ENCODE data around the gene XRCC5.

XRCC5 gene

DNA sequence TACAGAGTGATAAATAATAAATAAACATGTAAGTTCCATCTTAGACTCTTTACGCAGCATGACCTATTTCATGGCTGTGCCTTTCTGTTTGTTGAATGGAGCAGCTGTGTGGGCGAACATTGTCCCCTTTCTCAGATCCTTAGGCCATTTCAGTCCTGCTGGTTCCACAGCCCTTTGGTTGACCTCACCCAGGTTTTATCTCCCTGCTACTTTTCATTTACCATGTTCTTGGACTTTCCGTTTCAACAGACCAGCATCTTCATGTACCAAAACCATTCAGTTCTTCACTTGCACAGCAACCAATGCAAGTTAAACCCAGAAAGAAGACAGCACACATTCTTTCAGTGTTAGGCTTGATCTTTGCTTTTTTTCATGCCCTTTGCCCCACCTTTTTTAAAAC lies 83.8 kb downstream of the XRCC5 start:
- TF ChIP-seq CTCF (IDR thresholded peaks at IDR 0.05) = no peak

GRCh38 chr2:216194013-216194412 lies 84.9 kb downstream of the XRCC5 start:
- no peak for TF ChIP-seq CTCF (IDR thresholded peaks at IDR 0.05)

DNA sequence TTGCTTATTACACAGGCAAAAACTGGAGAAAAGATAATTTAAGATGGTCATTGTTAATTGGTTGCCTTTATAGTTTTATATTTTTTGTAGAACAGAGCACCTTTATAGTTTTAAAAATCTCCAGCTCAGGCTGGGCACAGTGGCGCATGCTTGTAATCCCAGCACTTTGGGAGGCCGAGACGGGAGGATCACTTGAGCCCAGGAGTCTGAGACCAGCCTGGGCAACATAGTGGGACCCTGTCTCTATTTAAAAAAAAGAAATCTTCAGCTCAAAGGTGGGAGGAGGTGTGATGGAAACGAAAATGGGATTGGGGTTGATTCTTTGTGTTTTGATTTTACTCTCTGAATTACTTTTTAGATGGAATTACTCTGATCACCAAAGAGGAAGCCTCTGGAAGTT lies 85.4 kb downstream of the XRCC5 start:
- TF ChIP-seq CTCF (IDR thresholded peaks at IDR 0.05) = no peak

DNA sequence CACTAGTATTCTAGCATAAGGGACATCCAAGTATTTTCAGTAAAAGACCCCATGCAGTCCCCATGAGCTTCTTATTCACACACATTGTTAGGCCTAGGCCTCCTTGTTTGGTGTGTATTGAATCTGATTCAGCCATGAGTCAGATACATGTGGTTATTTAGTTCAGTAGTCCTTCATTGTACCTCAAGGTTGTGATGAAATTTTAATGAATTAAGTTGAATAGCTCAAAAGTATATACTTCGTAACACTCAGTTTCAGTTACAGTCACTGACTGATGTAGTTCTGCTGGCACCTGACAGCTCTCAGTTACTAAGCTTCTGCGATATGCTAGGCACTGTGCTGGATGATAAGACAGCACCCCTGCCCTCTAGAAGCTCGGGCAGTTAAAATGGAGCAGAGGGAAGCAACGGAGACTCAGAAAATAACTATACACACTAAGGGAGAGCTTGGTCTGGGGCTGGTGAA lies 86.4 kb downstream of the XRCC5 start:
- no peak for TF ChIP-seq CTCF (IDR thresholded peaks at IDR 0.05)

DNA sequence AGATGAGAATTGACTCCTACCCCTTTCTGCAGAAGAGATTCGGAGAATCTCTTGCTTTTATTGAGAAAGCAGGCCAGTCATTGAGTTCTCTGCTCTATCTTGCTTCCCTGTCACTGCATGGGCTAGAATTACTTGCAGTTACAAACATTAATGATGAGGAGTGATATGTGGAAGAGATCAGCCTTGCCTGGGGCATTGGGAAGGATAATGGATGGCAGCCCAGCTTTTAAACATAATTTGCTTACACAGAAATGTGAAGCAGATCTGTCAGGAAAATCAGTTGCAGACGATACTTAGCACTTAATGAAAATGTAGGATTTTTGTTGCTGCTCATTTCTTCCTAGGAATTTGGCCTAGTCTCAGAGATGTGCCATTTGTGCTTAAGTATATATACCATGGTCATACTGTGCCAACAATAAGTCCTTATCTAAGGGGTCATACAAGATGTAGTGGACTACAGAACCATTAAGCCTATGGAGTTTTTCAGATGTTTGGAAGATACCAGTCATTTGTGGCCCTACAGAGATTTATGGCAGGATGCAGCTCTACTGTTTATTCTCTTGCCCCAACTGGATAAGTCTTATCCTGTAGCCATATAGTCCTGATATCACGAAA lies 92.7 kb downstream of the XRCC5 start:
- TF ChIP-seq CTCF (IDR thresholded peaks at IDR 0.05) = no peak

DNA sequence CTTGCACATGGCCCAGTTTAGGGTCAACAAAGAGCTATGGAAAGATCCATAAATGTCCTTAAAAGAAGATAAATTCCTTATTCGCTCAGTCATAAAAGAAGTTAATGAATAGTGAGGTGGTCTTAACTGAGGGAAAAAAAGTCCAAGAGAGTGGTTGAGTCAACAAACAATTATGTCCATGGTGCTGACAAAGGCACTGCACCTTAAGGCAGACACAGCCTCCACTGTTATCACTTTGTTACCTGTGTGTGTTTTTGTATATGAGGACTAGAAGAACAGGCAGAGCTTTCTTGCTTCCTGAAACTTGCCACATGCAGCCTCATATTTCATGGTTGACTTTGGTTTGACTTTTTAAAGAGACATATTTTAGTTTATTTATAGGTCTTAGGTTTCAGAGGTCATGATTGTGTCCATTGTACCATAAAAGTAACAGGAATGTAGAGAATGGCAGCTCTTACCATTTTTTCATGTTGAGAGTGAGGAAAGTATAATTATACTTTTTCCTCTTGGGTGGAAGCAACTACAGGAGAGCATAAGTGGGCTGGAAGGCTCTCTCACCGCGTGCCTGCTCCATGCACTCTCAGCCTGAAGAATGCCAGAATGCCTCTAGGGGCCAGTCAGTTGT lies 93.6 kb downstream of the XRCC5 start:
- TF ChIP-seq CTCF (IDR thresholded peaks at IDR 0.05) = no peak

DNA sequence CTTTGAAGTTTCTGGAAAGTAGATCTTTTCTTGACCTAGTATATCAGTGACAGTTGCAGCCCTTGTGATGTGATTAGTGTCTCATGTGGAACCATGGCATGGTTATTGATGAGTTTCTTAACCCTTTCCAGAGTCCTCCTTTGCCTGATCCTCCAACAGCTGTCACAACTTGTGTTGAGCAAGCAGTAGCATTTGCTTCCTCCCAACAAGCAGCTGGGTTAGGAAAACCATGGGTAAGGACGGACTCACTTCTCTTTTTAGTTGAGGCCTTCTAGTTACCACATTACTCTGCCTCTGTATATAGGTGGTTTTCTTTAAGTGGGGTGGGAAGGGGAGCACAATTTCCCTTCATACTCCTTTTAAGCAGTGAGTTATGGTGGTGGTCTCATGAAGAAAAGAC lies 96.3 kb downstream of the XRCC5 start:
- no peak for TF ChIP-seq CTCF (IDR thresholded peaks at IDR 0.05)

Measured in LNCAP (cell line).